ENCODE data around the gene TEFM.
"Not testable (repeated sequence)": the region's sequence is repeated elsewhere in the genome, so short reads cannot be mapped to it uniquely, and the experiment has no call there.

TEFM gene

GRCh38 chr17:30920683-30921543 is 14.9 kb upstream of the TEFM start:
- DNase-seq (ENCODE audit: low spot score): no peak

DNA sequence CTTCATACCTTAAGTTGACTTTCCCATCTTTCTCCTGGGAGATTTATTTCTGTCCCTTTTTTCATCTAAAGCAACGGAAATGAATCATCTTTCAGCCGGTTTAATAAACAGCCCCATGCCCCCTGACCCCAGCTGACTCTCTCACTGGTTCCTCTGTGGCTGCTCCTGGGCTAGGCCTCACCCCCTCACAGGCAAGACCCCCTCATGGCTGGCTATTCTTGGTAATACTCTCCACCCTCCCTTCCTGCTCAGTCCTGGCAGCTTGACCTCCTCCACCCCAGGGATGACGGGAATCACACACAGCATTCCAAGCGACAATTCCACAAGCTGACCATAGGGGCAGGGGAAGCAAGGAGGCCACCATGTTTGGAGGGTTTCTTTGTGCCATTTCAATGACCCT is 14.2 kb upstream of the TEFM start:
- DNase-seq (ENCODE audit: low spot score): no peak

DNA sequence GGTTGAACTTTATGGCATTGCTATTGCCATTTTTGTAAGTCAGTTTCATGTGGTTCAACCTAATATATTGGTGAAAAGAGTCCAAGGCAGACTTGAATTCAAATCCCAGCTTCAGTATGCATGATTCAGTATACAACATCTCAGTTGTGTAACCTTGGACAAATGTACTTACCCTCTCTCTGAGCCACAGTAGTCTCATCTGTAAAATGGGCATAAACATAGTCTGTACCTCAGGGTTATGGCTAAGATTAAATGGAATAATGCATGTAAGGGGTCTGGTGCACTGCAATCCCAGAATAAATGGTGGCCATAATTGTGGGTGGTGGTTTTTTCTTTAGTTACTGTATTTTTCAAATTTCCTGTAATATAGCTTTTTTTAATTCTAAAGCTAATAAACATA is 11.0 kb upstream of the TEFM start:
- DNase-seq (ENCODE audit: low spot score): no peak

- DNase-seq (ENCODE audit: low spot score): no peak
These were observed 10.0 kb upstream of the TEFM start for GRCh38 chr17:30915833-30916611.

GRCh38 chr17:30913955-30914354 is 7.9 kb upstream of the TEFM start:
- DNase-seq (ENCODE audit: low spot score): no peak

- not testable (repeated sequence) for DNase-seq (ENCODE audit: low spot score)
These were observed 4.1 kb upstream of the TEFM start for GRCh38 chr17:30910151-30910550.

- DNase-seq (ENCODE audit: low spot score): no peak
These were observed 2.8 kb upstream of the TEFM start for GRCh38 chr17:30908717-30909420.

GRCh38 chr17:30905742-30906100 is 317 bp downstream of the TEFM start:
- DNase-seq (ENCODE audit: low spot score): peak; percentile 21

- DNase-seq (ENCODE audit: low spot score): no peak
These were observed 8.7 kb downstream of the TEFM start for GRCh38 chr17:30897311-30897710.

DNA sequence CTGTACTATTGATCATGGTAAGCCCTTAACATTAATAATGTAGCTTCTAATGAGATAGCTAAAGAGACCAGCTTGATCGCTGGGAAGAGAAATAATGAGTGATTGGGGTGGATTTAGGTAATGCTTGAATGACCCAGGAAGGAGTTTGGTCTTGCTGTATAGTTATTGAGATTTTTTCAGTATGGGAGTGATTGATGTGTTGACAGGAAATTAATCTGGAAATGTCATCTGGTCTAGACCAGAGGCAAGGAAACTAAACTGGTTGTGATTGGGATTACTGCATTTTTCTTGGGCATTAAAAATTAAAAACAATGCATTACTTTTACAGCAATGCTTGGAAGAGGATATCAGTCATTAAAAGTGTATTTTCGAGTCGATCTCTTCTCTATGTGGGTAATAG is 11.8 kb downstream of the TEFM start:
- no peak for DNase-seq (ENCODE audit: low spot score)

DNA sequence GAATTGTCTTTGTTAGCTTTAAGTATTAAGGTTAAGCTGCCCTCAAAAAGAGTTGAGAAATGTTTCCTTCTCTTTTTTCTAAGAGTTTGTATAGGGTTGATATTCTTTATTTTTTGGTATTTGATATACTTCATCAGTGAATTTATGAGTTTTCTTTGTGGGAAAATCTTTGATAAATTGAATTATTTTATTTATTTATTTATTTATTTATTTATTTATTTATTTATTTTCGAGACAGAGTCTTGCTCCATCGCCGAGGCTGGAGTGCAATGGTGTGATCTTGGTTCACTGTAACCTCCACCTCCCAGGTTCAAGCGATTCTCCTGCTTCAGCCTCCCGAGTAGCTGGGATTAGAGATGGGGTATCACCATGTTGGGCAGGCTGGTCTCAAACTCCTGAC is 19.9 kb downstream of the TEFM start:
- no peak for DNase-seq (ENCODE audit: low spot score)

- no peak for DNase-seq (ENCODE audit: low spot score)
These were observed 37.0 kb downstream of the TEFM start for GRCh38 chr17:30869005-30869404.

GRCh38 chr17:30864636-30865035 is 41.4 kb downstream of the TEFM start:
- no peak for DNase-seq (ENCODE audit: low spot score)

DNA sequence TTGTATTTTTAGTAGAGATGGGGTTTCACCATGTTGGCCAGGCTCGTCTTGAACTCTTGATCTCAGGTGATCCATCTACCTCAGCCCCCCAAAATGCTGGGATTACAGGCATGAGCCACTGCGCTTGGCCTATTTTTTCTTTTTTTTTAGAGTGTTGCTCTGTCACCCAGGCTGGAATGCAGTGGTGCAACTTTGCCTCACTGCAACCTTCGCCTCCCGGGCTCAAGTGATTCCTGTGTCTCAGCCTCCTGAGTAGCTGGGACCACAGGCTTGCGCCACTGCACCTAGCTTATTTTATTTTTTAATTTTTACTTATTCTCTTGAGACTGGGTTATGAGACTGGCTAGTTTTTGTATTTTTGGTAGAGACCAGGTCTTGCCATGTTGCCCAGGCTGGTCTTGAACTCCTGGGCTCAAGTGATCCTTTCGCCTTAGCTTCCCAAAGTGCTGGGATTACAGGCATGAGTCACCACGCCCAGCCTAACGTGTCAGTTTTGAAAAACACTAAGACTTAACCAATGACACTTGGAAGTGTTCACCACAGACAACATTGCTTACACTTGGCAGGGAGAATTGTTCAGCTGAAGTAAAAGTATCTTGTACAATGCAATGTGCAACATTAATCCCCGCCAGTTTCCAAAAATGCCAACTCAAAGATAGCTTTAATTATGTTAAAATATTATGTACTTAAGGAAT is 47.3 kb downstream of the TEFM start:
- DNase-seq (ENCODE audit: low spot score): no peak

DNA sequence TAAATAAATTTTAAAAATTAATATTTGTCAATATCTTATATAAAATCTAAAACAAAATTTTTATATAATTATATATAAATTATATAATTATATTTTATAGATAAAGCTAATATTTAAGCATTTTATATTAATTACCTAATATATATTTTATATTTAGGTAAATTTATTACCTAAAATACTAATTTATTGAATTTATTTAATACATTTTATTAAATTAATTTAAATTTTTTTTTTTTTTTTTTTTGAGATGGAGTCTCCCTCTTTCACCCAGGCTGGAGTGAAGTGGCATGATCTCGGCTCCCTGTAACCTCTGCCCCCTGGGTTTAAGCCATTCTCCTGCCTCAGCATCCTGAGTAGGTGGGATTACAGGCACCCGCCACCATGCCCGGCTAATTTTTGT is 51.9 kb downstream of the TEFM start:
- DNase-seq (ENCODE audit: low spot score): no peak

Measured in COLO829 (cell line).